Measurements from ENCODE around the gene SLC8B1.

SLC8B1 gene

DNA sequence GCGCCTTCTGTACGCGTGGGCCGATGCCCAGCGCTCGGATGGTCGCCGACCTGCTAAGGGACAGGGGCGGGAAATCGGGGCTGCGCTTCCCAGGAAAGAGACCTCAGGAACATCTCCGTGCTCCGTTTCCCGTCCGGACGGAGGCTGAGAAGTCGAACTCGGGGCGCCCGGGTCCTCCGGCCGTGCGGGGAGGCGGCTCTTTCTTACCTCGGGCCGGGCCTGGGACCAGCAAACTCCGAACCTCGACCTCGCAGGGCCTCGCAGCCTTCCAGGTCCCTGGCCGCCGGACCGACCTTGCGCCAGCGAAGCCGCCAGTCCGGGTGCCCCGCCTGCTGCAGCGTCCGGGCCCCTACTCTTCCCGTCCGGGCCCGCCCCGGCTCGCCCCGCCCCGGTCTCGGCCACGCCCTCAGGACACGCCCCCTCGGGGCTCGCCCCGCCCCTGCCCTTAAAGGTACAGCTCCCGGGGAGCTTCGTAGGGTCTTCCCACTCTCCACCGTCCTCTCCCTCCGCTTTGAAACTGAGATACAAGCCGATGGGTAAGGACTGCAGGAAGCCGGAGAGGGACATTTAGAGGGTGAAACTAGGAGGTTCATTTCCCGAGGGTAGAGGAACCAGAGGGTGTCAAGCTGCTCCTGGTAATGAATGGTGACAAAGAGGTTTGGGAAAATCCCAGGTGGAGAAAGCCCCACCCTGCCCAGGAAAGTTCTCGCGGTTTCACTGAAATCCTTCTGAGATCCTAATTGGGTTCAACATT, at the start of gene SLC8B1:
TSS of gene SLC8B1 (minus strand) at position 324 of the 754 bp plus-strand sequence. CDS start 2,231 bp downstream, outside the sequence.
- TF ChIP-seq ZFX (IDR thresholded peaks at IDR 0.05; ENCODE audit: borderline replicate concordance) (no peak), CTCF (IDR thresholded peaks at IDR 0.05) (no peak)
- H3K27ac ChIP-seq, result no peak within 1 kb of the TSS

GRCh38 chr12:113382206-113382605, 47.3 kb upstream of the SLC8B1 start:
- no peak overlapping the region for H3K27ac ChIP-seq
- TF ChIP-seq ZFX (IDR thresholded peaks at IDR 0.05; ENCODE audit: borderline replicate concordance) (no peak), CTCF (IDR thresholded peaks at IDR 0.05) (no peak)

- TF ChIP-seq CTCF (IDR thresholded peaks at IDR 0.05), result no peak
- TF ChIP-seq ZFX (IDR thresholded peaks at IDR 0.05; ENCODE audit: borderline replicate concordance), result no peak
- no peak overlapping the region for H3K27ac ChIP-seq
Observed at GRCh38 chr12:113381220-113381619, 46.3 kb upstream of the SLC8B1 start.

- TF ChIP-seq CTCF (IDR thresholded peaks at IDR 0.05) (no peak), ZFX (IDR thresholded peaks at IDR 0.05; ENCODE audit: borderline replicate concordance) (no peak)
- no peak overlapping the region for H3K27ac ChIP-seq
Observed at GRCh38 chr12:113378291-113378690, 43.4 kb upstream of the SLC8B1 start.

DNA sequence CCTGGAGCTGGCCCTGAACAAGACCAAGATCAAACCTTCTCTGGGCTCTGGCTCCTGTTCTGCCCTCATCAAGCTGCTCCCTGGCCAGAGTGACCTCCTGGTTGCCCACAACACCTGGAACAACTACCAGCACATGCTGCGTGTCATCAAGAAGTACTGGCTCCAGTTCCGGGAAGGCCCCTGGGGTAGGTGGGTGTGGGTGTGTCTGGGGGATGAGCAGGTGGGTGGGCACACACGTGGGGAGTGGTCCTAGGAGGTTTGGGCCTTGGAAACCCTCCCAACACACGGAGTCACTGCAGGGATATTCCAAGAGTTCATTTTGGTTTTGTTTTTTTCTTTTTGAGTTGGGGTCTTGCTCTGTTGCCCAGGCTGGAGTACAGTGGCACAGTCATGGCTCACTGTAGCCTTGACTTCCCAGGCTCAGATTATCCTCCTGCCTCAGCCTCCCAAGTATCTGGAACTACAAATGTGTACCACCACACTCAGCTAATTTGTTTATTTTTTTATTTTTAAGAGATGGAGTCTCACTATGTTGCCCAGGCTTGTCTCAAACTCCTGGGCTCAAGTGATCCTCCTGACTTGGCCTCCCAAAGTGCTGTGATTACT, 40.0 kb upstream of the SLC8B1 start:
- H3K27ac ChIP-seq, result no peak overlapping the region
- TF ChIP-seq CTCF (IDR thresholded peaks at IDR 0.05), result no peak

DNA sequence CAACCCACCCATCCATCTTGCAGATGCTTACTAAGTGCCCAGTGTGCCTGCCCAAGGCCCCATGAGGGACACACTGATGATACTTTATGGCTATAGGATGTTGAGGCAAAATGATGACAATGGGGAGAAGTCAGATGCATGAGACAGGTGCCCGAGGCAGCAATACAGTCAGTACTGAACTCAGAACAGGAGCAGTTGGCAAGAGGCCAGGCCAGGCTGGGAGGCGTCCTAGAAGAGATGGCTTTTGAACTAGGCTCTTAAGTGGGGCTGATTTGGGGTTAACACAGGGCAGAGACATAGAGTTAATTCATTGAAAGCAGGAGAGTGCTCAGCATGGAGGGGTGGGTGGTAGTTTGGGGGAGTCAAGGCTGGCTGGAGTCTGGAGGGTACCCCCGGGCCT, 39.1 kb upstream of the SLC8B1 start:
- TF ChIP-seq CTCF (IDR thresholded peaks at IDR 0.05) (no peak), ZFX (IDR thresholded peaks at IDR 0.05; ENCODE audit: borderline replicate concordance) (no peak)
- H3K27ac ChIP-seq, result no peak overlapping the region

DNA sequence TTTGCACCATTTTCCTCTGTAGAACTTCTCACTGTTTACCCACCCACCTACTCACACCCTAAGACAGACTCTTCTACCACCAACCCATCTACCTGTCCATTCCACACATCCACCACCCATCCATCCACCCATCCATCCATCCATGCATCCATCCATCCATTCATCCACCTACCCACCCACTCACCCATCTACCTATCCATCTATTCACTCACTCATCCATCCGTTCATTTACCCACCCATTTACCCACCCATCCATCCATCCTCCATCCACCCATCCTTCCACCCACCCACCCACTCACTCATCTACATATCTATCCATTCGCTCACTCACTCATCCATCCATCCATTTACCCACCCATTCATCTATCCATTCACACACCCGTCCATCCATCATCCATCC, 38.5 kb upstream of the SLC8B1 start:
- no peak for TF ChIP-seq ZFX (IDR thresholded peaks at IDR 0.05; ENCODE audit: borderline replicate concordance)
- no peak for TF ChIP-seq CTCF (IDR thresholded peaks at IDR 0.05)

More for the DNA sequence above, 38.5 kb upstream of the SLC8B1 start:
- no peak overlapping the region for H3K27ac ChIP-seq
